Mononuclear cell (primary cell): ENCODE data around the gene MRPL53. TPM values are rescaled to one million over a fixed set of nuclear protein-coding genes. Genes with fewer than 3 reads are reported as not detected.

Source experiments
- H3K27me3 ChIP-seq: 2 replicates; pipeline ENCODE4 v1.6.0; 2011; ENCODE audit warnings: low read length, control low read depth; ENCODE audit not compliant: insufficient read depth
- H3K4me1 ChIP-seq: 2 replicates; pipeline ENCODE4 v1.5.1; 2011; ENCODE audit warnings: mild to moderate bottlenecking, low read length, control low read depth; ENCODE audit not compliant: insufficient read depth
- H3K4me3 ChIP-seq: 2 replicates; pipeline ENCODE4 v1.5.1; 2011; ENCODE audit warnings: mild to moderate bottlenecking, low read length, moderate library complexity
- H3K9me3 ChIP-seq: 2 replicates; pipeline ENCODE4 v1.5.1; 2011; ENCODE audit warnings: low read depth, mild to moderate bottlenecking, control low read depth, low read length
- total RNA-seq: library from RNA; depleted of rRNA; stranded (reverse); fragments of >200 nt; gene quantifications from one replicate; pipeline ENCODE4 v1.2.3, GENCODE V29; 2012

Gene MRPL53
- total RNA-seq, 1 donor, result 8.3 TPM

DNA sequence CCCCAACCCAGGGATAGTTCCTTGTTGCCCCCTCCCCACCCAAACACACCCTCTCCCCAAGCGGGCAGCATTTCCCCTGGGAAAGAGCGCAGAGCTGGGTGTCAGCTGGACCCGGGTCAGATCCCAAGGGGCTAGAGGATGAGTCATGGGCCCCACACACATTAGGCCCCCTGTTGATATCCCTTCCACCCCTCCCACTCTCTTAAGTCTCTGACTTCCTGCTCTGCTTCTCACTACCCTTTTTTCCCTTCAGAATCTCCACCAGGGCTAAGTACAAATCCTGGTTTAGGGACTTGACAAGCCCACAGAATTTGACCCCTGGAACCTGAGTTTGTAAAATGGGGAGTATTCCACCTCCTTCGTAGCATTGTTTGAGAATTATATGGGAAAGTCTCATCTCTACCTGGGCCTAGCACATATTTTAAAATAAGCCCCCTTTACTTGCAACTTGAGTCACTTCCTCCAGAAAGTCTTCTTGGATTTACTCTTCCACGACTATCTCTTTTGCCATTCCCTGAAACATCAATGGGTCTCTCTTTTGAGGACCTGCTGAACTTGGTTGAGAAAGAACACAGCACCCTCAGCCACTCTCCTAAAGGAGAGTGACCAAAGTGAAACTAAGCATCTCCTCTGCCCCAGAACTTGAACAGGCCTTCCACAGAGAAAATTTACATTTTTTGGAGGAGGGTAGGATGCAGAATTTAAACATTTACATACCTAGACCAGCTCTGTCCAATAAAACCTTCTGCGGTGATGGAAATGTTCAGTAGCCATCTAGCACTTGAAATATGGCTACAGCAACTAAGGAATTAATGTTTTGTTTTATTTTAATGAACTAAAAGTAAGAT lies 35.4 kb downstream of the MRPL53 start:
- Histone ChIP-seq H3K4me3 (no peak overlapping the region), H3K27me3 (peaks cover 24% of the 10 kb centered on the region), H3K9me3 (no peaks in the 10 kb centered on the region), H3K4me1 (peaks cover 29% of the 10 kb centered on the region)

DNA sequence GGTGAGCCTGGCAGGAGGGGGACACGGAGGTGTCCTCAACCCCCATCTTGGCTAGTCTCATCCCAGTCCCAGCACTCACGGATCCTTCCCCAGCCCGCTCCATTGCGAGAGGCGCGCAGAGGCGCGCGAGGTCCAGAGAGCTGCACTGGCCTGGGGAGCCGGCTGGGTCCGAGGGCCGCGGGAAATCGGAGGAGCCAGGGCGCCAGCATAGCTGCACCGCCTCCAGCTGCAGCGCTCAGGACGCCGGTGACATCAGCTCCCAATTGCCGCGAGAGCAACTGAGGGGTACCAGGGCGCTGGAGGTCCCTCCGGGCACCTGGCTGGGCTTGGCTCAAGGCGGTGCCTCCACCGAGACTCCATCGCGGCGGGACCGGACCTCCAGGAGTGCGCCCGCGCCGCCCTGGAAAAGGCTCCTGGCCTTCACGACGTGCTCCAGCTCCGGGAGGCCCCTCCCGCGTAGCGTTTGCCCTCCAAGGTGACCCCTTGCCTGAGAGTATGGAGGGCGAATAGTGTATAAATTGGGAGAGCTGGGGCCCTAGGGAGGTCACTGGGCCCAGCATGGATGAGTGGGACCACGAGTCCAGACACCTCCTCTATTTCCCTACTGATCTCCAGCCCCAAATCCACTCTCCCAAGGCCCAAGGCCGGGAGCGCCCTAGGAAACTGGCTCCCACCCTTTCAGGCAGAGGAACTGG lies 36.2 kb downstream of the MRPL53 start:
- Histone ChIP-seq H3K4me3 (no peak overlapping the region), H3K9me3 (no peaks in the 10 kb centered on the region), H3K4me1 (peaks cover 20% of the 10 kb centered on the region), H3K27me3 (peaks cover 16% of the 10 kb centered on the region)

- Histone ChIP-seq H3K4me1 (no peaks in the 10 kb centered on the region), H3K4me3 (no peak overlapping the region), H3K27me3 (no peaks in the 10 kb centered on the region), H3K9me3 (no peaks in the 10 kb centered on the region)
Observed at GRCh38 chr2:74430502-74430901, 42.0 kb downstream of the MRPL53 start.

DNA sequence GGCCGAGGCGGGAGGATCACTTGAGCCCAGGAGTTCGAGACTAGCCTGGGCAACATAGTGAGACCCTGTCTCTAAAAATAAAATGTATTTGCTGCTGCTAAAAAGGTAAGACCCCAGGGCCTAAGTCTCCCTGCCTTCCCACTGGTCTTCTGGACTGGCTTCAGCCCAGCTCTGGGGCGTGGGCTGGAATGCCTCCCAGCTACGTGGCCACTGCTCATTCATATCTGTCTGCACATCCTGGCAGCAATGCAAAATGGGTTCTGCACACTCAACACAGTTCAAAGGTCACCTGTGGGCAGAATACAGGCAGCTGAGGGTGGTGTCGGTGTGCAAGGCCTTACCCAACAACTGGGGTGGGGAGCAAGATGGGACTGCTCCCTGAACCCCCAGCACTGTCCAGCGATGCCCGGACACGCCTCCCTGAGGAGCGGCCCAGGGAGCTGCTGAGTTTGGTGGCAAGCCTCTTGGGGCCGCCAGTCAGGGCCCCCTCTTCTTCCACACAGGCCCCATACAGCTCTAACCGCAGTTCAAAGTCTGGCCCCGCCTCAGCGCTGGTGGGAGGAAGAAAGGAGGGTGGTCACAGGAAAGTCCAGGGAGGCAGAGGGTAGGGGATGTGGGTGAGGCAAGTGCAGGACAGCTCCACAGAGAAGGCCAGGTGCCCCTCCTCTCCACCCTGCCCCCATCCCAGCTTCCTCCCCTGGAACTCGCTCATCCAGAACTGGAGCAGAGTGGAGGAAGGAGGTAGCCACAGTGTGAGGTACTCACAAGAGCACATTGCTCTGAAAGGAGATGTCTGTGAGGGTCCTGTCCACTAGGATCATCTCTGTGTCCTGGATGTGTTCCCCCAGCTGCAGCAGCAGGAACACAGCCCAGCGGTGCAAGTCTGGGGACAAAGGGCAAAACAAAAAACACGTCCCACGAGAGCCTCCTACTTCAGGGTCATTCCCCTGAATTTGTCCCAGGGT lies 42.7 kb downstream of the MRPL53 start:
- Histone ChIP-seq H3K4me1 (no peaks in the 10 kb centered on the region), H3K4me3 (no peak overlapping the region), H3K27me3 (no peaks in the 10 kb centered on the region), H3K9me3 (no peaks in the 10 kb centered on the region)

DNA sequence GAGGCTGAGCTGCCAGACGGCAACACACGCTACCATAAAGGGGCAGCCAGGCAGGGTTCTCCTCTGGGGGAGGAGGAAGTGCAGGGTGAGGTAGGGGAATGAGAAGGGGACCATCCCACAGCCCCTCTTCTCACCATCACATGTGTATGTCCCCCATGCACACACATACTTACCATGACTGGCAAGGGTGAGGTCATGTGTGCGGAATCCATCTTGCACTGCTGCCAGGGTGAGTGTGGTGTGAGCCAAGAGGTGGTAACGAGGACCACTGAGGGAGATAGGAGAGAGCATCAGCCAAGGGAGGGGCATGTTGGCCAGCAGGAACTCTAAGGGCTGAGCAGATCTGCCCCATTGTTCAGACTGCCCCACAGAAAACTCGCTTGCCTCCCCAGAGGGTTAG lies 43.8 kb downstream of the MRPL53 start:
- Histone ChIP-seq H3K9me3 (no peaks in the 10 kb centered on the region), H3K27me3 (no peaks in the 10 kb centered on the region), H3K4me1 (no peaks in the 10 kb centered on the region), H3K4me3 (no peak overlapping the region)

- H3K4me1 ChIP-seq, result no peaks in the 10 kb centered on the region
- no peaks in the 10 kb centered on the region for H3K9me3 ChIP-seq
- H3K27me3 ChIP-seq, result no peaks in the 10 kb centered on the region
- no peak overlapping the region for H3K4me3 ChIP-seq
Observed at GRCh38 chr2:74427551-74427950, 44.9 kb downstream of the MRPL53 start.

DNA sequence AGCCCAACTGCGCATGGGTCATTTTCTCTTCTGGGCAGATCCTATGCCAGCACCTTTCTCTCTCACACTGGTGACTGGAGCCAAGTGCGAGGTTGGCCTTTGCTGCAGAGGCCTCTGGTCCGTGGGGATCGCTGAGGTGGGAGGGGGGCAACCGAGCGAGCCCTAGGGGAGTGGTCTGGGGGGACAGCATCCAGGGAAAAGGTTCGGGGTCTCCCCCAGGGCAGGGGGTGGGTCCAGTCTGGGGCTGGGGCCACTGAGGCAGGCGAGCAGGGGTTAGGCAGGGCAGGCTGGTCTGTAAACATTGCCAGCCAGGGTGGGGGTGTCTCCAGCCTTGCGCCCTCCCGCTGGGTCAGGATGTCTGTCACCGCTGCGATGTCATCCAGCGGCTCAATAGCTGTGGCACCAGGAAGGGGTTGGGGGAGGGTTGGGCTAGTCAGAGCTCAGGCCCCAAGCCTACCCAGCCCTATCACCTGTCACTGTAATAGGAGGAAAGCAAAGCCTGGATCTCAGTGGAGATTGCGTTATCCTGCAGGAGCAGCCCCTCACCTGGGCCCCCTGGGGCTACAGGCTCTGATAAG lies 46.2 kb downstream of the MRPL53 start:
- Histone ChIP-seq H3K4me3 (no peak overlapping the region), H3K4me1 (peaks cover 10% of the 10 kb centered on the region), H3K9me3 (no peaks in the 10 kb centered on the region), H3K27me3 (no peaks in the 10 kb centered on the region)

GRCh38 chr2:74425523-74425922 lies 47.0 kb downstream of the MRPL53 start:
- no peak overlapping the region for H3K4me3 ChIP-seq
- peaks cover 16% of the 10 kb centered on the region for H3K4me1 ChIP-seq
- H3K27me3 ChIP-seq, result no peaks in the 10 kb centered on the region
- no peaks in the 10 kb centered on the region for H3K9me3 ChIP-seq

DNA sequence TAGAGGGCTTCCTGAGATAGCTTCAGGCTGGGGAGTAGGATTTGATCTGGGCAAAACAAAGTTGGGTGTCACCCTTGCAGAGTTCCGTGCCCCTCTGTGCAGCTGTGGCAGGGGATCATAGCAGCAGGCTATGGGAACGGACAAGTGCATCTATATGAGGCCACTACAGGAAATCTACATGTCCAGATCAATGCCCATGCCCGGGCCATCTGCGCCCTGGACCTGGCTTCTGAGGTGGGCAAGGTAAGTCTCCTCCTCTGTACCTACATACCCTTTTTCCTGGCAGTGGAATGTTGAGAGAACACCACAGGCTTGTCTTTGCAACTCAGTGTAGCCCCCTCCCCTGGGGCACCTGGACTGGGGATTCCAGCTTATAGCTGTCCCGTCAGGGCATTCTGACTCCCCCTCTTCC lies 47.5 kb downstream of the MRPL53 start:
- no peaks in the 10 kb centered on the region for H3K27me3 ChIP-seq
- no peaks in the 10 kb centered on the region for H3K9me3 ChIP-seq
- no peak overlapping the region for H3K4me3 ChIP-seq
- peaks cover 20% of the 10 kb centered on the region for H3K4me1 ChIP-seq

GRCh38 chr2:74424139-74424992 lies 48.1 kb downstream of the MRPL53 start:
- Histone ChIP-seq H3K4me3 (no peak overlapping the region), H3K27me3 (no peaks in the 10 kb centered on the region), H3K4me1 (peaks cover 24% of the 10 kb centered on the region), H3K9me3 (no peaks in the 10 kb centered on the region)

DNA sequence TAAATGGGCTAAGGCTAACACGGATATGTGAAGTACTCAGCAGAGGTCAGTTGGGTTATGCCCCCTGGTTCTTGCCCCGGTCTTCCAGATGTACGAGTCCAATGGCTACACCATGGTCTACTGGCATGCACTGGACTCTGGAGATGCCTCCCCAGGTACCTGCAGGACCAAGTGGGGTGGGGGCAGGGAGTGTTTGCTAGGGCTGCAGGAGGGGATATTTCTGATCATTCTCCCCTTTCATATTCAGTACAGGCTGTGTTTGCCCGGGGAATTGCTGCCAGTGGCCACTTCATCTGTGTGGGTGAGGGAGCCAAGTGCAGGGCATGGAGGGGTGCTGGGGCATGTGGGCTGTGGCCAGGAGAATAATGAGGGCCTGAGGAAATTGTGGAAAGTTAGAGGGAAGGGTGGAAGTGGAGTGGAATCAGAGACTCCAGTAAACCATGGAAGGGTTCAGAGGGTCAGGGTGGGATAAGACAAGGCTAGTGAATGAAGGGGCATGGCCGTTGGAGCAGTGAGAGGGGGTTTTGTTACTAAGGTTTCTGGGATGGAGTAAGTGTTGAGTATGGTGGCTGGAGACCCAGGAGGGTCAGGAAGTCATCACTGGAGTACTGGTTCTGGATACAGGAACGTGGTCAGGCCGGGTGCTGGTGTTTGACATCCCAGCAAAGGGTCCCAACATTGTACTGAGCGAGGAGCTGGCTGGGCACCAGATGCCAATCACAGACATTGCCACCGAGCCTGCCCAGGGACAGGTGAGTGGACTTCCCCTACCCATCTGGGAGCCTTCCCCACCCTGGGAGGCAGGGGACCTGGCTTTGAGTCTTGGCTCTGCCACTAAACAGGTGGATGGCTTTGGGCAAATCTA lies 49.0 kb downstream of the MRPL53 start:
- Histone ChIP-seq H3K27me3 (no peaks in the 10 kb centered on the region), H3K4me1 (peaks cover 28% of the 10 kb centered on the region), H3K9me3 (no peaks in the 10 kb centered on the region), H3K4me3 (no peak overlapping the region)
